ENCODE results near the gene TBX4. TPM values are rescaled to one million over a fixed set of nuclear protein-coding genes. Genes with fewer than 3 reads are reported as not detected.

Gene TBX4
- polyA plus RNA-seq, 3 donors = not detected

DNA sequence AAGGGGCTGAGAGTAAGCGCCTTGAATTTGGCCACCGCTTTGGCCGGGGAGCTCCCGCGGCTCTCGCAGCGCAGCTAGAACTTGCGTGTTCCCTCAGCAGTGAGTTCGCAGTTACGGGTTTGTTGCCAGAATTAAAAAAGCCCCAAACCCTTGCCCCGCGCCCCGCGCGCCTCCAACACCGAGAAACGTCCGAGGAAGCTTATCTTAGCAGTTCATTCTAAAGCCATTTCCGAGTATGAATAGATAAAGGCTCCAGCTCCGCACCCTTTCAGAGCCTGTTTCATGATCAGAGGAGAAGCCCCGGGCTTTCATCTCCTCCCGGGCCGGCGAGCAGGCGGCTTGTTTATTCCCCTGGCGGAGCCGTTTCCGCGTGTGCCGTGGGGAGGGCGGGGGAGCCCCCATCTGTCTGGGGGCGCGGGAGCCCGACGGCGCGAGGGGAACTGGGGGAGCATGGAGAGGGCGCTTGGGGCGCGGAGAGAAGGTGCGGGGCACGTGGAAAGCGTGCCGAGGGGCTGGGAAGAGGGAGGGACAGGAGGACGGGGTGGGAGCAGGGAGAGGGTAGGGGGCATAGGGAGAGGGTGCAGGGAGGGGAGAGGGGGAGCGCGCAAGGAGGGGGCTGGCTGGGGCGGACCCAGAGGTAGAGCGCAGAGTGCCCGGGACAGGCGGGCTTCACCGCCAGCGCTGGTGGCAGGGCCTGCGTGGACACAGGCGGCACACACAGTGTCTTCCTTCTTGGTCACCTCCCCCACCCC, 9.9 kb downstream of the TBX4 start:
- Histone ChIP-seq H3K27me3 (ENCODE audit: control insufficient read depth in 2 of 2, insufficient read depth in 2 of 2, low read length in 2 of 2) (peaks cover 52 to 78% of the 10 kb centered on the region in 2 donors), H2AFZ (ENCODE audit: insufficient read depth, low read depth, low read length, poor library complexity, severe bottlenecking) (no peak overlapping the region), H3K27ac (ENCODE audit: low read depth in 1 of 2, low read length in 2 of 2) (no peak overlapping the region), H3K79me2 (ENCODE audit: insufficient read depth, low read length) (no peaks in the 10 kb centered on the region), H3K9ac (ENCODE audit: insufficient read depth, low read length, poor library complexity, severe bottlenecking) (no peak overlapping the region), H3K4me1 (ENCODE audit: control insufficient read depth in 1 of 2, insufficient read depth in 2 of 2, low read length in 2 of 2) (peaks cover 0 to 4% of the 10 kb centered on the region in 2 donors), H4K20me1 (ENCODE audit: insufficient read depth, low read length) (no peaks in the 10 kb centered on the region), H3K4me3 (replicated peaks in 1 of 3; ENCODE audit: low read depth in 2 of 3, low read length in 3 of 3) (no peak overlapping the region), H3K9me3 (replicated peaks in 1 of 2; ENCODE audit: control insufficient read depth in 1 of 2, insufficient read depth in 1 of 2, low read length in 2 of 2) (peaks cover 3 to 28% of the 10 kb centered on the region in 2 donors), H3K4me2 (replicated peaks; ENCODE audit: extremely low read depth, low read length, poor library complexity, severe bottlenecking) (no peak overlapping the region), H3K36me3 (replicated peaks in 1 of 2; ENCODE audit: control insufficient read depth in 1 of 2, insufficient read depth in 2 of 2, low read length in 2 of 2) (no peaks in the 10 kb centered on the region)
- Mint-ChIP-seq H3K9me3 (peaks cover 0 to 23% (median 12%) of the 10 kb centered on the region in 7 donors), H3K4me3 (peak overlapping the region in 1 of 2 donors; percentile 77), H3K27ac (peak overlapping the region in 1 of 7 donors; percentile 41), H3K36me3 (peaks cover 3 to 11% of the 10 kb centered on the region in 2 donors), H3K27me3 (ENCODE audit: low read depth in 3 of 3) (peaks cover 66 to 81% (median 73%) of the 10 kb centered on the region in 3 donors), H3K4me1 (peaks cover 26% of the 10 kb centered on the region)
- DNase-seq = no peak
- 1% methylated on average over 46 of the region's 55 CpGs for WGBS (ENCODE audit: insufficient coverage)
- intact Hi-C loops (cut with micrococcal nuclease) = no loop called here
- TF ChIP-seq, protein P1, sequence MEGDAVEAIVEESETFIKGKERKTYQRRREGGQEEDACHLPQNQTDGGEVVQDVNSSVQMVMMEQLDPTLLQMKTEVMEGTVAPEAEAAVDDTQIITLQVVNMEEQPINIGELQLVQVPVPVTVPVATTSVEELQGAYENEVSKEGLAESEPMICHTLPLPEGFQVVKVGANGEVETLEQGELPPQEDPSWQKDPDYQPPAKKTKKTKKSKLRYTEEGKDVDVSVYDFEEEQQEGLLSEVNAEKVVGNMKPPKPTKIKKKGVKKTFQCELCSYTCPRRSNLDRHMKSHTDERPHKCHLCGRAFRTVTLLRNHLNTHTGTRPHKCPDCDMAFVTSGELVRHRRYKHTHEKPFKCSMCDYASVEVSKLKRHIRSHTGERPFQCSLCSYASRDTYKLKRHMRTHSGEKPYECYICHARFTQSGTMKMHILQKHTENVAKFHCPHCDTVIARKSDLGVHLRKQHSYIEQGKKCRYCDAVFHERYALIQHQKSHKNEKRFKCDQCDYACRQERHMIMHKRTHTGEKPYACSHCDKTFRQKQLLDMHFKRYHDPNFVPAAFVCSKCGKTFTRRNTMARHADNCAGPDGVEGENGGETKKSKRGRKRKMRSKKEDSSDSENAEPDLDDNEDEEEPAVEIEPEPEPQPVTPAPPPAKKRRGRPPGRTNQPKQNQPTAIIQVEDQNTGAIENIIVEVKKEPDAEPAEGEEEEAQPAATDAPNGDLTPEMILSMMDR (IDR thresholded peaks at IDR 0.05) = no peak

DNA sequence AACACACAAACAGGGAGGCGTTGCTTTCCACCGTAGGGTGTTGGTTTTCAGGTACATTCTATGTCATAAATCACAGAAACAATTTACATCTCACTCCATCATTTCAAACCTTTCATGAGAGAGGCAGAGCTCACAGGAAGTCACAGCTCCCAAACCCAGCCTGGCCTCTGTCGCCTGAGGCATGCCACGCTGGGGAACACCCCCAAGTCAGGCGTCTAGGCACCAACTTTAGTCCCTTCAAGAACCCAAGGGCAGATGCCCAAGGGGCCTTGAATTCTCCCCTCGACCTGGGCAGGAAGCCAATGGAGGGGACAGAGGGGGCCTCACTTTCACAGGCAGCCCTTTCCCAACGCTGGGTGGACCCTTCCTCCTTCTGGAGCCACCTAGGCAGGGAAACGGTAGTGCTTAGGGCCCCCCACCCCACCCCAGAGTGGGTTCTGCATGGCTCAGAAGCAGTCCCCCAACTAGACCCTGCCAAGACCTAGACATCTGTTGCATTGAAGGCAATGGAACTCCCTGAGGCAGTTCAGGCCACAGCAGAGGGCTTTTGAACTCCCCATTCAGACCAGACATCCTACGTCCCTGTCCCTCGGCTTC, 10.6 kb downstream of the TBX4 start:
- no peak overlapping the region for H2AFZ ChIP-seq (ENCODE audit: insufficient read depth, low read depth, low read length, poor library complexity, severe bottlenecking)
- peaks cover 3 to 11% of the 10 kb centered on the region in 2 donors for H3K36me3 Mint-ChIP-seq
- TF ChIP-seq, protein P1 (IDR thresholded peaks at IDR 0.05) = no peak
- peaks cover 45 to 71% of the 10 kb centered on the region in 2 donors for H3K27me3 ChIP-seq (ENCODE audit: control insufficient read depth in 2 of 2, insufficient read depth in 2 of 2, low read length in 2 of 2)
- H3K9me3 ChIP-seq (replicated peaks in 1 of 2; ENCODE audit: control insufficient read depth in 1 of 2, insufficient read depth in 1 of 2, low read length in 2 of 2) = peaks cover 3 to 28% of the 10 kb centered on the region in 2 donors
- H3K27ac Mint-ChIP-seq = no peak overlapping the region
- no peak overlapping the region for H3K4me3 ChIP-seq (replicated peaks in 1 of 3; ENCODE audit: low read depth in 2 of 3, low read length in 3 of 3)
- no peak overlapping the region for H3K27ac ChIP-seq (ENCODE audit: low read depth in 1 of 2, low read length in 2 of 2)
- WGBS (ENCODE audit: insufficient coverage) = 39% methylated on average over 6 of the region's 10 CpGs
- H4K20me1 ChIP-seq (ENCODE audit: insufficient read depth, low read length) = no peaks in the 10 kb centered on the region
- no peak overlapping the region for H3K9ac ChIP-seq (ENCODE audit: insufficient read depth, low read length, poor library complexity, severe bottlenecking)
- no peak for DNase-seq
- no peaks in the 10 kb centered on the region for H3K36me3 ChIP-seq (replicated peaks in 1 of 2; ENCODE audit: control insufficient read depth in 1 of 2, insufficient read depth in 2 of 2, low read length in 2 of 2)
- peaks cover 59 to 74% (median 69%) of the 10 kb centered on the region in 3 donors for H3K27me3 Mint-ChIP-seq (ENCODE audit: low read depth in 3 of 3)
- H3K9me3 Mint-ChIP-seq = peaks cover 0 to 19% (median 12%) of the 10 kb centered on the region in 7 donors
- H3K4me3 Mint-ChIP-seq = peak overlapping the region in 1 of 2 donors; percentile 68
- no peaks in the 10 kb centered on the region for H3K79me2 ChIP-seq (ENCODE audit: insufficient read depth, low read length)
- peaks cover 24% of the 10 kb centered on the region for H3K4me1 Mint-ChIP-seq
- intact Hi-C loops (cut with micrococcal nuclease) = no loop called here
- H3K4me2 ChIP-seq (replicated peaks; ENCODE audit: extremely low read depth, low read length, poor library complexity, severe bottlenecking) = no peak overlapping the region
- peaks cover 2 to 5% of the 10 kb centered on the region in 2 donors for H3K4me1 ChIP-seq (ENCODE audit: control insufficient read depth in 1 of 2, insufficient read depth in 2 of 2, low read length in 2 of 2)
